ENCODE results near the gene GLUL. TPM values are rescaled to one million over a fixed set of nuclear protein-coding genes. Genes with fewer than 3 reads are reported as not detected.

Gene GLUL
- total RNA-seq, result 225 and 245 TPM in 2 replicates

DNA sequence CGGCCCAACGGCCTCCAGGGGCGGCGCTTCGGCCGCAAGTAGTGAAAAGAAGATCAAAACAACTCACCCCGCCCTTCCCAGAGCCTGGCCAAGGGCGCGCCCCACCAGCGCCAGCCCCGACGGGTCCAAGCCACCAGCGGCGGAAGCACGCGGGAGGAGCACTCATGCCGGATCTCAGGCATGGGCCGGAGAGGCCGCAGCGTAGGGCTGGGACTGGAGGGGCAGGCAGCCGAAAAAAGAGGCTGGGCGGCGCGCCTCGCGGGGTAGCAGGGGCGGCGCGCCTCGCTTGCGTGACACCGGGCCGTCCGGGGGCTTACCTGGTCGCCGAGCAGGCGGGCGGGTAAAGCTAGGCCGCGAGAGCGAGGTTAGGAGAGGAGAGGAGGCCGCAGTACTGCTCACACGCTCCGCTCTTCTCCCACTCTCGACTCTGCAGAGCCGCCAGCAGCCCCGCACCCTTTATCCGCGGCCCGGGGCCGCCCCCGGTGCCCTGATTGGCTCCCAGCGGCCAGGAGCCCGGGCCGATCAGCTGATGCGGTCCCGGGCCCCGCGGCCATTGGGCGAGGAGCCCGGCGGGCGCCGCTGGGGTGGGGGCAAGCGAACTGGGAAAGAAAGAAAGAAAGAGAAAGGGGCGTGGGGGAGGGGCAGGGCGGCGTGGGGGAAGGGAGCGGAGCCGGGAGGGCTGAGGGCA lies at the start of gene GLUL:
TSS of gene GLUL (minus strand) at position 429 of the 688 bp plus-strand sequence. CDS start 3,053 bp downstream, outside the sequence.

DNA sequence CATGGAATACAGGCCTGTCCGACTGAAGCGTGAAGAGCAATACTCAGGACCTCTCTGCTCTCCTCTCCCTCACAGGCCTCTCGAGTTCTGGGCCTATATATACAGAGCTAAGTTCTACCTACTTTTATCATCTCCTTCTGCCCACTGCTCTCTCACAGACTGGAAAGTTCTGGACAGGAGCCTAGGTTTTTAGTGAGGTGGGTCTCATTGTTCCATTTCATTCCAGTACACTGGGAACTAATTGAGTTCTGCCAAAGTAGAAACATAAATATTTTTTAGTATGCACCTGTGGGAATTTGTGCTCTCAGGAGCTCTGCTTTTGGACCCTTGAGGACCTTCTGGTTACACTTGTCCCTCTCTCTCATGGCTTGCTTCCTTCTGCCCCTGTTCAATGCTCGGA lies 9.0 kb upstream of the GLUL start, which contains the start of gene TEDDM1:
TSS of gene TEDDM1 (minus strand) at position 101 of the 400 bp plus-strand sequence. CDS start 182 bp downstream, outside the sequence.

Other genes starting within 250 kb of the GLUL start
- not detected in 2 replicates for gene TEDDM1, start 8.9 kb upstream of the GLUL start, total RNA-seq
- not detected in 2 replicates for gene RGSL1, start 58.4 kb upstream of the GLUL start, total RNA-seq
- gene RNASEL, start 197.5 kb upstream of the GLUL start, total RNA-seq, result 2.0 and 6.5 TPM in 2 replicates
- gene RGS16, start 212.6 kb upstream of the GLUL start, total RNA-seq, result under 0.01 TPM in 2 replicates

Measured in endothelial cell of coronary artery (primary cell).